Effector CD4-positive, alpha-beta T cell (primary cell): ENCODE results near the gene TEX35. TPM values are rescaled to one million over a fixed set of nuclear protein-coding genes. Genes with fewer than 3 reads are reported as not detected.

ENCODE experiments used
- DNase-seq: peaks from one replicate; pipeline ENCODE4 v3.0.0-alpha.2; 2020
- total RNA-seq: gene quantifications from one replicate; lab custom pipeline; 2026; lab: John Stamatoyannopoulos, UW

Gene TEX35
- total RNA-seq: not detected

DNA sequence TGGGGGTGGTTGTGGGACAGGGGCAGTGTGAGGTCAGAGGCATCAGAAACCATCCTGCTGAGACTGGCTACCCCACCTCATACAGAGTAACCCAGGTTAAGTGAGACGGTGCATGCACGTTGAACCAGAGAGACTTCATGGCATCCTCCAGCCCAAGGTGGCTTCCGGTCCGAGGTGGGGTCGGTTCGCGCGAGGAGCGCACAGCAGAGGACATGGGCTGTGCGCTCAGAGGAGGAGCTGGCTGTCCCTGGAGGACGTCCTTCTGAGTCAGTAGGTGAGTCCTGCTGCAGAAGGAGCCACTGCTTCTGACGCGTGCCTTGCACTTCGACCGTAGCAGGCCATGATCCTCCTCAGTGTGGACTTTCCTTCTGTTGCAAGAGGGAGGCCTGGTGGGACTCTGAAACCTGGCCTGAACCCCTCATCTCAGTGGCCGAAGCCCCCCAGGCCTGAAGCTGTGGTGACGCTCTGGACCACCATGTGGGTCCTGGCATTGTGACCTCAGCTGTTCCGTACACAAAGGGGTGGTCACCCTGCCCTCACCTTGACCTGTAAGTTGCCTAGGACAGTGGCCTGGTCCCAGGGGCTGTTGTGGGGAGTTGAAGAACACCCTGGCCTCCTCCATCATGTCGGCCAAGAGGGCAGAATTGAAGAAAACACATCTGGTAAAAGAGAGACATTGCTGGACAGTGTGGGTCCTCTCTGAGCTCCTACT is at the start of gene TEX35:
TEX35 (plus strand) TSS at position 544 of the 712 bp plus-strand sequence; CDS start at position 624, 80 bp downstream.
- DNase-seq: no peak

DNA sequence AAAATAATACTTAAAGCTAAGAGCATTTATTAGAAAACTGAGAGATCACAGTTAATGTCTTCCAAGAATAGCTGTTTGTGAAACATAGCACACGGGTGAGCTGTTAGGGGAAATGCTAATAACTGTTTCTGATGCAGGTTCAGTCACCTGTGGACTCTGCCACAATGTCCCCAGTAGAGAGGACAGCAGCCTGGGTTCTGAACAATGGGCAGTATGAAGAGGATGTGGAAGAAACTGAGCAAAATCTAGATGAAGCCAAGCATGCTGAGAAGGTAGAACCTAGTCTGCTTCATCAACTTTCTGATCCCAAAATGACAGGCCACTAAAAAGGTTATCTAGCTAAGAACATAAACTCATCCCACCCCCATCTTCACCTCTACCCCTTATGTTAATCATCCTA is 48.8 kb upstream of the TEX35 start:
- no peak for DNase-seq

DNA sequence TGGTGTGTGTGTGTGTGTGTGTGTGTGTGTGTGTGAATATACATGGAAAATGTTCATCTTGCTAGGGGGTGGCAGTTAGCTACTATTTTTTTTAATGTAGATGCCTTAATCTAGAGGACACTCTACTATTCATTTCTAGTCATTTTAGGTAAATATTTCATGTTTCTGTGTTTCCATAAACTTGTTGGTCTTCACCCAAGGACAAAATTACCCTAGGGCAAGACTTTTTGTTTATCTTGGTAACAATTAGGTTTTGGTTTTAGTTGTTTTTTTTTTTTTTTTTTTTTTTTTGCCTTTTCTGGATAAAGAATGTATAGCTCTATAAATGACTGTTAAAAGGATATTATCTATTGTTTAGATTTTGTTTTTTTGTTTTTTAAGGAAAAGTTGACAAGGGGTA is 48.3 kb upstream of the TEX35 start:
- DNase-seq: no peak

DNA sequence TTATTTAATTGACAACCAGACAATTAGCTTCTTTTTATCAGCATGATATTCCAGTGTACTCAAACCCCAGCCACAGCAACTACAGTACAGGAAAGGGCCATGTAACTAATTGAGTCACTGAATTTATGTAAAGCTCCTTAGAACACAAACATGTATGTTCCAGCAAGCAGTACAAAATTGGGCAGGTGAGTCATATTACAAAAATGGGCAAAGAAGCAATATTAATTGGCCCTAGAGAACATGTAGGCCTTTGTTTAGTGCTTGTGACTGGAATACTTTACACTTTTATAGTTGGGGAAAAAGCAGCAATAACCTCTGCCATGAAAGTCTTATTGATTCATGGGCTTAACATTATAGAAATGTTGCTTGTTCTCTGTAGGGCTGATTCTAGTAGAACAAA is 47.9 kb upstream of the TEX35 start:
- DNase-seq: no peak

DNA sequence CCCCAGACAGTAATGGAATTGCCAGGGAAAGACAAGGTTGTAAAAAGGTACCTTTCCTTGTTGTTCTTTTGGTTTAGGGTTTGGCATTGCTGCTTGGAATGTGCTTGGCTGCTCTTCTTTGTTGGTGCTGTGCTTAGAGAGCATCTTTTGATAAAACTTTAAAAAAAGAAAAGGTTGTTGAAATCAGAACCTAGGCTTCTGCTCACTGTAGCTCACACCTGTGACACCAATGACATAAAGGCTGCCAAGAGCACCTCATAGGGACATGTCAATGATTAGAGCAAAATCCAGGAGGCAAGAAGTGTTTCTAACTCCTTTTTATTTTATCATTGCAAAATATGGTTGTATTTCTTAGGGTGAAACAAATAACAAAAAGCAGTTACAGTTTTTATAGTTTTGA is 45.1 kb upstream of the TEX35 start:
- no peak for DNase-seq

DNA sequence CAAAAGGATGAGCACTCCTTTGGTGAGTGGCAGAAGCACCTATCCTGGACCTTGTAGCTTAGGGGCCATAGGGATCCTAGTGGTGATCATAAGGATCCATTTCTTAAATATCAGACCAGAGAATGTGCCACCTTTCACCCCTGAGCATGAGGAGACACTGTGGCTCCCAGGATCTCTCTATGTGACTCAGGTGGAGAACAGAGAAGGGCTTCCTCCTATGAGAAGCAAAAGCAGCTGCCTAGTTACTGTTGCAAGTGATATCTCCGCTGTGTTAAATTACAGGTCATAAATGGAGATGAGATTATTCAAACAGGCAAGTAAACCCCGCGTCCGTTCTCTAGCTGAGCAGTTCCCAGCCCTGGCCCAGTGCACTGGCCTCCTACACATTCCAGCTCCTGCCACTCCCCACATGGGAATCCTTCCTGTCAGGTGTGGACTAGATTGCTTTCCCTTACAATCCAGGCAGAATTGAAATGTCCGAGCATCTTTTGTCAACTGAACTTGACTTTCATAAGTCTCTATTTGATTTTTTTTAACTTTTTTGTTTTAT is 42.4 kb upstream of the TEX35 start:
- DNase-seq: no peak

DNA sequence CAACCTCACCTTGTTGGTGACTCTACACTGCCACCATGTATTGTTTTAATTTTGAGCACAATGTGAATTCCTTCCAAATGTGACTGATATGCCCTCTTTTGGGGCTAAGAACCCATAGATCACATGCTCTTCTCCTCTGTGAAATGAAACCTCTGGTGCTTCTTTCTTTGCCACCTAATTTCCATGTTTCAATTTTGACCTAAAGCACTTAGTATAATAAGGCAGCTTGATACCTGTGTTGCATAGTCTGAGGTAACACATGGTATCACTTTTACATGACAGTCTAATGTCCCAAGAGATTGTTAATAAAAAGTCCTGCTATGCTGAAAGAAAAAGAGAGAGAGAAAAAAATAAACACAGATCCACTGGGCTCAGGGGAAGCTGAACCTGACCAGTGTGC is 40.4 kb upstream of the TEX35 start:
- DNase-seq: no peak

DNA sequence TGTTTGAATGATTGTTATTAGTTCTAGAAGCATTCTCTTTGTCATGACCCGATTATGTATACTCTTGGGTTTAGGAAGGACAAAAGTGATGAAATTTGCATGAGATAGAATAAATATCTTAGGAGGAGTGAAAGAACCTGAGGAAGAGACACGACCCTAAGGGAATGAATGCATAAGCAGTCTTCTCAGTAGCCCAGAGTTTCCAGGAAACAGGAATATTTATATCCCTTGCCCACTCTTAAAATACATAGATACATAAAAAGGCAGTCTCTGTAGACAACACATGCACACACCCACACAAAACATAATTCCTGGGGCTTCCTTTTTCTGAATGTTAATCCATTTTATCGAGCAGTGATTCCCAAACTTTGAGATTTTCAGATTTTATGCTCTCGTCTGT is 35.5 kb upstream of the TEX35 start:
- DNase-seq: no peak

DNA sequence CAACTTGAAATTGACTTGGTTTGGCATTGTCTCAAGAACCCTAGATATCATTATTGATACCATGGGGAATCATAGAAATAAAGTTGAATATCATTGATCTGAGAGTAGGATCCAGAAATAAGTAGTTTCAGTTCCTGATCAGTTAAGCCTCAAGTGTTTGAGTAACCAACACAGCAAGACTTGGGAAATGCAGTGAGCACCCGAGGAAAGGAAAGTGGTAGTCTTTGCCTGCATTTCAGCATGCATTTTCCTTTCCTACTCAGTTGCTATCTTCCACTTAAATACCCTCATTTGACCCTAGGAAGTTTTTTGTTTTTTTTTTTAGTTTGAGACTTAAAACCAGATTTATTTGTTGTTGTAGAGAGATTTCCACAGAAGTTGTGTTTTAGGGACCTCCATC is 35.1 kb upstream of the TEX35 start:
- DNase-seq: no peak

DNA sequence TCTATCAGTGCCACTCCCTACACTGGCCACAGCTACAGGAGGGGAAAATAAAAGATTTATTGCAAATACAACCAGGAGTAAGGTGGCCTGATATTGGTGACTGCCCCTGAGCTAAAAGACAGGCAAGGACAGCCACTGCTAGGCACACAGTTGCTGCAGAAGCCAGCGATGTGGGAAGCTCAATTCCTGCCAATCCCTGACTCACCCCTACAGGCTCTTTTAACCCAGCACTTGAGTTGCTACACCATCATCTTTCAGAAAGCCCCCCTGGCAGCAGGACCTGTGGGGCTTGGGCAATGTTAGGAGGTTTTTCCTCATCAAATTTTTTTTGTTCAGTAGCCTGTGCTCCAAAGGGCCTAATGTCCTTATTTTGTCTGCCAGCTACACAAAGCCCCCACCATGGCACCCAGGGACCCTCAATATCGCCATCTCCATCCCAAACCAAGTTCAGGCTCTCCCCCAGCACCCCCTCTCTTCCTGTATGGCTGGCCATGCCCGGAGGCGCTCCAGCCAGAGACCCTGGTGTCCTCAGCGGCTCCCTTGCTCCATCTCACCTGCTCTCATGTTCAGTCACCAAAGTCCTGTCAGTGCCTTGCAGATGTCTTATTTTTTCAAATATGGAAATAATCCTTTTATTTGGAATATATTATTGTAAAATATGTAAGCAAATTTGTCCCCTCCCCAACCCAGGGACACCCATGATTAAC is 29.5 kb upstream of the TEX35 start:
- DNase-seq: no peak

DNA sequence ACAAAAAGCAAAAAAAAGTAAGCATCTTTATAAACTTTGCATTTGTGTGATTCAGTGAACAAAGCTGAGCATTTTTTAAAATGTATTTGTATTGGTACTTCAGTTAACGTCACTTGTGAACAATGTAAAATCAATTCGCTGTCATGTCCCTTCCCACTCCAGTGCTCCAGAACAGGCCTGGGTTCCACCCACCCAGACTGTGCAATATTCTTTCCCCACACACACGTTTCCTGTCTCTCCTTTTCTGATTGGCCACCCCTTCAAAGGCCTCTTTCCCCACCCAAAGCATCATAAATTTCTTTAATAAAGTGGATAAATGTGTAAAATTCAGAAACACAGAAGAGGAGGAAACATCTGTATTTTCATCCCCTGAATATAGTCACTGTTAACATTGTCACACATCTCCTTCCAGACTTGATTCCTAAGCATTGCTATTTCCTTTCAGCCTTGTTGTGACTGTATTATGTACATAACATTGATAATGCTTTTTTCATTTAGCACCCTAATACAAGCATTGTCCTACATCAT is 28.1 kb upstream of the TEX35 start:
- DNase-seq: no peak

DNA sequence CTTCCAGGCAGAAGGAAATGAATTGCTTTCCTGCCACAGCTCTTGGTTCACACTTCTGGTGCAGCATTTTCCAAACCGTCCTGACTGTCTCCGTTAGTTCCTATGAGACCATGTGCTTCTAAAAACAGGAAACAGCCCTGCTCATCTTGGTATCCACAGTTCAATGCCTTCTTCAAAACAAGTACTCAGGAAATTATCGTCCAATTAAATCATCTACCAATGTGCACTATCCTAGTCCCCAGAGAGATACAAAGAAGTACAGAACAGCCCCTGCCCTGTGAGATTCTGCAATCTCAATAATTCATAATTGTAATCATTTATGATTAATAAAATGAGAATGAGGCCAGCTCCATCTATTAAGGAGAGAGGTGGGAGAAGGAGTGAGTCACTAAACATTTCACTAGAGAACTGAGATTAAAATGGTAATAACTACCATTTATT is 27.3 kb upstream of the TEX35 start:
- DNase-seq: no peak

DNA sequence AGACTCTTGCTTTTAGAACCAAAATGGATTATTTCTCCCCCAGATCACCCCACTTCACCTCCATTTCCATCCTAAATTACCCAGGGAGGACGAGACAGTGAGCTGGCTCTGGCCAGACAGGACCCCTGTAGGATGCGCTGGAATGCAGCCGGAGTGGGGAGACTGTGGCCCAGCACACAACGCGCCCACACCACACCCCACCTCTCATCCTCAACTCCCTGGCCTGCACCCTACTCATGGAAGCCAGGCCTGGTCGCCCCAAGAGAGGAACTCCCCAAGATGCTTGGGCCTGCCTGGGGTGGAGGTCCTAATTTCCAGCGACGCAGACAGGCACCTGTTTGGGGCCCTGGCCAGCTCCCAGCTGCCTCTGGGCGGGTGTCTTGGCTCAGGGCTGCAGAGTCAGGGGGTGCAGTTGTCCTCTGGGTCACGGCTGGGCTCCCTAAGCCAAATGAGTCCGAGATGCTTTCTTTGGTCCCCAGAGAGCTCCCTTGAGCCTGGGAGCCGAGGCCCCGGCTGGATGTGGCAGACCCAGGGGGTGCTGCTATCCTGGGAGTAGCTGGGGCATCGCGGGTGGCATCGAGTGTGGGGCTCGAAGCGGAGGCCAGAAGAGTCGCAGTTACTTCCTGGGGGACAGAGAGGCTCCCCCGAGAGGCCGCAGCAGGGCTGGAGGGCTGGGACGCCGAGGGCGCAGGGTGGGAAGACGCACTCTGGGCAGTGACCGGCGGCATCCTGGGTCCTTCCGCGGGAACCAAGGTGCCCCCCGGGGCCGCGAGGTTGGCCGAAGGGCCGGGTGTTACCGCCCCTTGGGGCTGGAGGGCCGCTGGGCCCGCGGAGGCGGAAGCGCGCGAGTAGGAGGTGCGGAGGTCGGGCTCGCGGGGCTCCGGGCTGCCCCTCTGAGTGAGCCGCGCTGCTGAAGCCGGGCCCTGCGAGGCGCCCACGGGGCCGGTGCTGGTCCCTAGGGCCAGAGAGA is 26.5 kb upstream of the TEX35 start:
- DNase-seq: no peak

DNA sequence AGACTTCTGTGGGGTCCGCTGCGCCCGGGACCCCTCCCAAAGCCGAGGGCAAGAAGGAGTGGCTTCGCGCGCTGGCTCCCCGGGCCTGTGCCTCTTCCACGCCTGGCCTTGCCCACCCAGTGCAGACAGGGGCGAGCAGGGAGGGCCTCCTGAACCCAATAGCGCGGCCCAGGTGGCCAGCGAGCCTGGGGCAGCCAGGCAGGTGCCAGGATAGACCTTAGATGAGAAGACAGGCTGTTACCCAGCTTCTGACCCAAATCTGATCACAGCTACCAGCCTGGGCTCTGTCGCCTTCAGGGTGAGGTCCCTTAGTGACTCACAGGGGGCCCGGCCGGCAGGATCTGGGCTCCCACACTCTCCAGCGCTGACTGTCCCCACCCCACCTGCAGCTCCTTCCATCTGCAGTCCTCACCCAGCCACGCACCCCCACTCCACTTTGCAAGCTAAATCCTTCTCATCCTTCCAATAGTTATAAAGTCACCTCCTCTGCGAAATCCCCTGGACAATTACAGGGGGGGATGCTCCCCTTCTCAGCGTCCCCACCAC is 25.8 kb upstream of the TEX35 start:
- DNase-seq: no peak

DNA sequence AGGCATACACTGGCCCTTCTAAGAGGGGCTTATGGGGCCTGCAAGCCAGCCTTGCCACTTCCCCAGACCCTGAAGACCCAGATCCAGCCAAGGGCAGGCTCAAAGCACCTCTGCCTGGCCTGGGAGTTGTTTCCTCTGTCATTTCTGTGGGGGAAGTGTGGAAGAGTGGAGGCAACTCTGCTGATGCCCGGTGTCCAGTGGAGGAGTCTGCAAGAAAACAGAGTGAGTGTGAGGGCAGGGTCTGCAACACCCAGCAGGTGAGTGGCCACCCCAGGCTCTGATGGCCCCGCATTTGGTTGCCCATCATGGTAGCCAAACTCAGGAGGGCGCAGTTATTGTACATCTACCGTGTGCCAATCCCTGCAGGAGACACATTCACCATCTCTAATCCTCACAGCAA is 24.5 kb upstream of the TEX35 start:
- no peak for DNase-seq

DNA sequence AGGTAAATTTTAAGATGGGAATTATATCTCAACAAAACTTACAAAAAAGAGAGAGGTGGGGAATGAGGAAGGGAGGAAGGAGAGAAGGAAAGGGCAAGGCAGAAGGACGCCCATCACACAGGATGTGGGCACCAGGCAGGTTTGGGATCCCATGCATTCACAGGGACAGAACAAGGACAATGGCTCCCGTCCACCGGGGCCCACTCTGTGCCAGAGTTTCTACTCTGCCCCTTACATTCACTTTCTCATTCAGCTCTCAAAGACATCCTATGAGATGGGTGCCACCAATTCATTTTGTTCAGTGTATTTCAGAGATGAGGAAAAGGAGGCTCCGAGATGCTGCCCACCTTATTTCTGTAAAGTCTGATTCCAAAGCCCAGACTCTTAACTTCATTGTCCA is 23.5 kb upstream of the TEX35 start:
- no peak for DNase-seq

DNA sequence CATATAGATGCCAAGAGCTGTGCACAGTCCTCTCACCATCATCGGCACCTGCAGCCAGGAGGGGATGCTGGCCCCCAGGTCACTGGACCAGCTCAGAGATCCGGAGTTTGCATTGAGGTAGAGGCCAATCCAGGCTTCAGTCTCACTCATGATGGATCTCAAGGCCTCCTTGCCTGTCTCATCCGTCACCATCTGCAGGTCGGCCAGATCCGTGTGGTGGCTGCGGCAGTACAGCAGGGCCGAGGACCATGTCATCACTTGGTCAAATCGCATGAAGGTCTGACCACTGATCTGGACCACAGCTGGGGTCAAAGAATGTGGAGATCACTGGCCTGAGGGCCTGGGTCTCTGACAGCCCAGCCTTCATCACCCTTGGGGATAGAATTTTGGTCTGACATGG is 22.8 kb upstream of the TEX35 start:
- DNase-seq: no peak

DNA sequence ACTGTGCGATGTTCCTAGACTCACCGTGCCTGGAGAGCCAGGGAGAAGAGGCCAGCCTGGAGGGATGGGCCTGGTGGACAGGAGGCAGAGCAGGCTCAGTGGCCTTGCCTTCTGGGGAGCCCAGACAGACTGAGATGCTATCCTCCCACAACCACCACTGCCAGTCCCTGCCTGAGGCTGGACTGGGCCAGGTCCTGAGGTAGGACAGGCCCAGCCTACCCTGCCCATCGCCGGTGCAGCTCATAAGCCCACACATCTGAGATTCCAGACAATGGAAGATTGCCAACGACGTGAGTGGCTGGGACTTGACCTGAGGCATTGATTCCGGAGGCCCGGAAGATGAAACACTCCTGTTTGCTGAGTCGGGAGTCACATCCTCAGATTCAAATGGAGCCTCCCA is 21.9 kb upstream of the TEX35 start:
- no peak for DNase-seq

DNA sequence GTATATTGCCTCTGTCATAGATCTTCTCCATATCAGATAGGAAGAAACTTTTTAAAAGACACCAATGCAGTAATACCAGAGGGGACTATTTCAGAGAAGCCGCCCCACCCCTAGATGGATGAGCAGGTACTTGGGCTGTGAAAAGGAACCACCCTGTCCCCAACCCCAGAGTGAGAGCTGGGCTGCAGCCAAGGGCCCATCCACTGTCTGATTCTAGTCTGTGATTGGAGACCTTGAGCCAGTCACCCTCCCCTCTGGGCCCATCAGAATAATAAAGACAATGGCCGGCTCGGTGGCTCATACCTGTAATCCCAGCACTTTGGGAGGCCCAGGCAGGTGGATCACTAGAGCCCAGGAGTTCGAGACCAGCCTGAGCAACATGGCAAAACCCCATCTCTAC is 21.2 kb upstream of the TEX35 start:
- DNase-seq: no peak

DNA sequence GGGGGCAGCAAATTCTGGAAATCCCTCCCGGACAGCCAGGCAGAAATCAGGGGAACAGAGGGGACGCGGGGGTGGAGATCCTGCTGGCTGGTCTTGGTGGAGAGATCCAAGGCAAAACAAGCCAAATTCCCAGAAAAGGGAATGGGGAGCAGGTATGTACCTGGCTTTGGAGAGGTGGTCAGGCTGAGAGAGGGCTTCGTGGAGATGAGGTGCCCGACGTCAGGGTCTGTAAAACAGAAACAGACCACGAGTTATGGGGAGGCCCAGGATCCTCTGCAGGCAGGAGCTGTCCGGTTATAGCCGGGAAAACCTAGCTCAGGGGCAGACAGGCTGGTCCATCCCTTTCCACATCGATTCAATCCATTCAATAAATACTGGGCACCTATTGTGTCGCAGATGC is 20.6 kb upstream of the TEX35 start:
- DNase-seq: no peak

DNA sequence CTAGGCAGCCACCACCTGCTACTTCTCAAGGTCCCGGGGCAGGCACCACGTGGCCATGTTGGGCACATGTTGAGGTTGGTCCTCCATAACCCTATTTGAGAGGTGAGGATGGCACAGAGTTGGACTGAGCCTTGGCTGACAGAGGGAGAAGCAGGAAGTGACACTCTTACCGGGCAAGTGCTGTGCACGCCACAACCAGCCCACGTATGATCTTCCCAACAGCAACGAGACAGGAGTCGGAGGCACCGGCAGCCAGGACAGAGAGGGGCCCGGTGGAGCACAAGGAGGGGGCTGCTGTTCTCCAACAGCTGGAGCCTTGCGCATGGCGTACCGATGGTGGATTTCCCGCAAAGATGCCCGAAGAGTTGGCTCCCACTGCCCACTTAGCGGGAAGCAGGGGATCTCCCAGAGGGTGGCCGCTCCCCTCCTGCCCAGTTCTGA is 19.6 kb upstream of the TEX35 start:
- no peak for DNase-seq

DNA sequence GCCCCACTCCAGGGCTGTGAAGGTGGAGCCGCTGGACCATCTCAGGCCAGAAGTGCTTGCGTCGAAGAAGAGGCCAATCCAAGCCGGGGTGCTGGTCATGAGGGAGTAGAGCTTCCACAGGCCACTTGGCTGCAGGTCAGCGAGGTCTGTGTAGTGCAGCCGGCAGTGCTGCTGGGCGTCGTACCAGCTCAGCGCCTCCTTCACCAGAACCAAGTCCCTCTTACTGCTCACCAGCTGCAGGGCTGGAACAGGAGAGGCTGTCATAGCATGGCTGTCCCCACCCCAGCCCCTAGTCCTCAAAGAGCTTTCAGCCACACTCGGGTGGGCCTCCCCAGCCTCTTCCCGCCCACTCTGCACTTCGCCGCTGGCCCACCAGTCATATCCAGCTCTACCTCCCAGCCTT is 18.3 kb upstream of the TEX35 start:
- no peak for DNase-seq
